Measurements from ENCODE around the gene HCLS1. TPM values are rescaled to one million over a fixed set of nuclear protein-coding genes. Genes with fewer than 3 reads are reported as not detected.
"Not testable (repeated sequence)": the region's sequence is repeated elsewhere in the genome, so short reads cannot be mapped to it uniquely, and the experiment has no call there.

HCLS1 gene
- total RNA-seq, 1 donor from 2014 or later = 0.82 TPM

DNA sequence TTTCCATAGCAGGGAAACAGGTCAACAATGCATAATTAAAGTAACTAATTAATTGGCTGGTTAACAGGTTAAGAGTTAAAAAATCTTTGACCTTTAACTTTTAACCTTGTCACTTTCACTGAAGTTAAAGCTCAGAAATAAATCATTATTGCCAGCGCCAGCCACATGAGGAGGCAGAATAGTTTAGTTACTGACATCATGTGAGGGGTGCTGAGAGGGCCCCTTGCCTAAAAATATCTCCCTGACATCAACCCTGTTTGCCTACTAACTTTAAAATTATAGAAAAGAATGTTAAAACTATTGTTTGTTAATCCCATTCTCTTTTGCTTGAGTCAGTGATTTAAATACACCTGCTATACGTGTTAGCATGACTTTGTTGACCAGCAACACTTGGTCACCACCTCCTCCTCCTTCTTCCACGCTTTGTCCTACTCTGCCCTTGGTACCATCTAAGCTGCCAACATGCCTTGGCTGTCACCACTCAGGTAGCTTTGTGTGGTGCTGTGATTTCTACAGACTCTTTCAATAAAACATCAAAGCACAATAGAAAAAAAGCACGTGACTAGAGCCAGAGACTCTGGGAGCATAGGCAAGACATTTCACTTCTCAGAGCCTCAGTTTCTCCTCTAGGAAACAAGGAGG, 64.8 kb downstream of the HCLS1 start:
- Mint-ChIP-seq H3K9me3 (ENCODE audit: low read depth) (no peaks in the 10 kb centered on the region), H3K36me3 (ENCODE audit: low read depth) (no peaks in the 10 kb centered on the region), H3K27ac (ENCODE audit: unreplicated experiment) (no peak overlapping the region), H3K4me1 (ENCODE audit: low read depth) (no peaks in the 10 kb centered on the region), H3K4me3 (ENCODE audit: unreplicated experiment) (no peak overlapping the region), H3K27me3 (ENCODE audit: low read depth) (peaks cover 11% of the 10 kb centered on the region)
- no peak for DNase-seq (ENCODE audit: low spot score)
- TF ChIP-seq, protein P1, sequence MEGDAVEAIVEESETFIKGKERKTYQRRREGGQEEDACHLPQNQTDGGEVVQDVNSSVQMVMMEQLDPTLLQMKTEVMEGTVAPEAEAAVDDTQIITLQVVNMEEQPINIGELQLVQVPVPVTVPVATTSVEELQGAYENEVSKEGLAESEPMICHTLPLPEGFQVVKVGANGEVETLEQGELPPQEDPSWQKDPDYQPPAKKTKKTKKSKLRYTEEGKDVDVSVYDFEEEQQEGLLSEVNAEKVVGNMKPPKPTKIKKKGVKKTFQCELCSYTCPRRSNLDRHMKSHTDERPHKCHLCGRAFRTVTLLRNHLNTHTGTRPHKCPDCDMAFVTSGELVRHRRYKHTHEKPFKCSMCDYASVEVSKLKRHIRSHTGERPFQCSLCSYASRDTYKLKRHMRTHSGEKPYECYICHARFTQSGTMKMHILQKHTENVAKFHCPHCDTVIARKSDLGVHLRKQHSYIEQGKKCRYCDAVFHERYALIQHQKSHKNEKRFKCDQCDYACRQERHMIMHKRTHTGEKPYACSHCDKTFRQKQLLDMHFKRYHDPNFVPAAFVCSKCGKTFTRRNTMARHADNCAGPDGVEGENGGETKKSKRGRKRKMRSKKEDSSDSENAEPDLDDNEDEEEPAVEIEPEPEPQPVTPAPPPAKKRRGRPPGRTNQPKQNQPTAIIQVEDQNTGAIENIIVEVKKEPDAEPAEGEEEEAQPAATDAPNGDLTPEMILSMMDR (IDR thresholded peaks at IDR 0.05) = no peak

DNA sequence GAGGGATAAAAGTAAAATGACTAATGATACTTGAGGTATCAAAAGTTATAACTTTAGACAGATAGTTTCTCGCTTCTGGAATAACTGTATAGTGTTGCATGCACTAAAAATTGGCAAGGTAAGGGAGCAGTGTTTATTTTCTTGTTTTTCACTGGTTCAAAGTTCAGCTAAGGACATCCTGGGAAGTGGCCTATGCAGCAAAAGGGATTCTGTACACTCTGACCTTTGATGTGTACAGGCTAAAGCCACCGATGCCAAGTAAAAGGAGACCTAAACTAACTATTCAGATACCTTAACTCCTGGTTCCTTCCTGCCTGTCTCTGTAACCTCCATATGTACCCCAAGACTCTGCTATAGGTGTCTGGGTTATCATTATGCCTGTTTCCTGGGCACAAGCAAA, 65.9 kb downstream of the HCLS1 start:
- DNase-seq (ENCODE audit: low spot score) = no peak
- Mint-ChIP-seq H3K4me3 (ENCODE audit: unreplicated experiment) (no peak overlapping the region), H3K27ac (ENCODE audit: unreplicated experiment) (no peak overlapping the region), H3K36me3 (ENCODE audit: low read depth) (no peaks in the 10 kb centered on the region), H3K4me1 (ENCODE audit: low read depth) (no peaks in the 10 kb centered on the region), H3K9me3 (ENCODE audit: low read depth) (no peaks in the 10 kb centered on the region), H3K27me3 (ENCODE audit: low read depth) (peaks cover 15% of the 10 kb centered on the region)
- TF ChIP-seq, protein P1 (IDR thresholded peaks at IDR 0.05) = no peak

DNA sequence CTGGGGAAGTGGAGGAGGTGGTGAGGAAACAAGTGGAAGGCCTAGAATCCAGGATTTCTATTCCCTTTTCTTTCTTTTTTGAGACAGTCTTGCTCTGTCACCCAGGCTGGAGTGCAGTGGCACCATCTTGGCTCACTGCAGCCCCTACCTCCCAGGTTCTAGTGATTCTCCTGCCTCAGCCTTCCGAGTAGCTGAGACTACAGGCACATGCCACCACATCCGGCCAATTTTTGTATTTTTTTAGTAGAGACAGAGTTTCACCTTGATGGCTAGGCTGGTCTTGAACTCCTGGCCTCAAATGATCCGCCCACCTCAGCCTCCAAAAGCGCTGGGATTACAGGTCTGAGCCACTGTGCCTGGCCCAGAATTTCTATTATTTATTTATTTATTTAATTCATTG, 66.9 kb downstream of the HCLS1 start:
- not testable (repeated sequence) for DNase-seq (ENCODE audit: low spot score)

DNA sequence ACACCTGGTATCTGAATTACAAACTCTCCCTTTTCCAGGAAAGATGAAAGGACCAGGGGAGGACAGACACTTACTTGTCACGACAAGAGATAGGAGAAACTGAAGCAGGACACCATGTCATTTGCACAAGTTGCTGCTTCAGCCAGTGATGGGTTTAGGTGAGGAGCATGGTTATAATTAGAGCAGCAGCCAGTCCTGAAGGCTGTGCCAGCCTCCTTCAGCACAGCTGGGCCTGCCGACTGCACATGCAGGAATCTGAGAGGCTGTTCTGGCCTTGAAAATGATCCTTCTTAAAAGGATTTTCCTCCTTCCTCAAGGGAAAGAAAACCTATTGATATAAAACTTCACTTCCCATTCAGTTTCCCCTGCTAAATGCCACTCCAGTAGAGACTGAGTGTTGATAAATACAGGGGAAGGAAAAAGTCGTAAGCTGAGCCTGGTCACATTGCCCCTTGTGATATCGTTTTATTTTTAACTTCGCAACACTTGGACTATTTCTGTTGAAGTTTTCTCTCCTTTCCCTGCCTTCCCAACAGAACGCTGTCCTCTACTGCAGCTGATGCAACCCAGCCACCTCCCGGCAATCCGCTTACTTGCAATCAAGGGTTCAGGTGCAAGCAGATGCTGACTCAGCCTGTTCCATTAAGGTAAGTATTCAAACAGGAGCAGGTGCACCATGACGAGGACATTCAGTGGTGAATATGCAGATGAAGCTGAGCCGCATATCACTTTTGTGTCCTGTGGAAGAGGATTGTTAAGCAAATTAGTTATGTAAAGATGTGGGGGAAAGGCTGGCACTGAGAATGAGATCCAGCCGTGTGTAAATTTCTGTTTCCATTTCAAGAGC, 67.6 kb downstream of the HCLS1 start, which contains the start of gene FBXO40:
Gene FBXO40, plus strand, starts transcription at position 524 of the 847 bp plus-strand sequence. CDS start 27,197 bp downstream, outside the sequence.
- TF ChIP-seq, protein P1 (IDR thresholded peaks at IDR 0.05) = no peak
- H3K4me1 Mint-ChIP-seq (ENCODE audit: low read depth) = no peaks in the 10 kb centered on the region
- H3K4me3 Mint-ChIP-seq (ENCODE audit: unreplicated experiment) = no peak within 1 kb of the TSS
- H3K9me3 Mint-ChIP-seq (ENCODE audit: low read depth) = no peaks in the 10 kb centered on the region
- H3K36me3 Mint-ChIP-seq (ENCODE audit: low read depth) = no peaks in the 10 kb centered on the region
- no peak within 1 kb of the TSS for H3K27ac Mint-ChIP-seq (ENCODE audit: unreplicated experiment)
- DNase-seq (ENCODE audit: low spot score) = no peak
- peaks cover 17% of the 10 kb centered on the region for H3K27me3 Mint-ChIP-seq (ENCODE audit: low read depth)

More for the DNA sequence above, 66.9 kb downstream of the HCLS1 start:
- H3K27me3 Mint-ChIP-seq (ENCODE audit: low read depth) = peaks cover 17% of the 10 kb centered on the region
- H3K9me3 Mint-ChIP-seq (ENCODE audit: low read depth); H3K4me3 Mint-ChIP-seq (ENCODE audit: unreplicated experiment); H3K36me3 Mint-ChIP-seq (ENCODE audit: low read depth); H3K27ac Mint-ChIP-seq (ENCODE audit: unreplicated experiment); H3K4me1 Mint-ChIP-seq (ENCODE audit: low read depth): not testable (repeated sequence)

DNA sequence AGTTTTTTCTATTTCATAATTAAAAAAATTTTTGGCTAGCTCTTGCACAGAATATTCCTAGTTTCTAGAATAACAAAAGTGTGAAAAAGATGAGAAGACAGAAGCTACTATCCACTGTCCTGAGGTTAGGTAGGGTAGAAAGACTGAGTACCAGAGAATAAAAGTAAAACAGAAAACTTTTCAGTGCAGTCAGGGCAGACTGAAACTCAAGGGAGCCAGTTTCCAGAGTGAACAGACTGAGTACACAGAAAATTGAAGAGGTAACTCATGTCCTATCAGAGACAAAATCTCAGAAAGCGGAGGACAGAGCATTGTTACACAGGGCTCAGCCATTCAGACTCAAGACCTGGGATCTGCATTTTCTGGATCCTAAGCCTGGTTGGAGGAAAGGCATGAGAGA, 76.3 kb downstream of the HCLS1 start:
- H3K9me3 Mint-ChIP-seq (ENCODE audit: low read depth) = no peaks in the 10 kb centered on the region
- DNase-seq (ENCODE audit: low spot score) = no peak
- H3K27me3 Mint-ChIP-seq (ENCODE audit: low read depth) = peaks cover 20% of the 10 kb centered on the region
- TF ChIP-seq, protein P1 (IDR thresholded peaks at IDR 0.05) = no peak
- H3K4me3 Mint-ChIP-seq (ENCODE audit: unreplicated experiment) = no peak overlapping the region
- no peaks in the 10 kb centered on the region for H3K4me1 Mint-ChIP-seq (ENCODE audit: low read depth)
- H3K27ac Mint-ChIP-seq (ENCODE audit: unreplicated experiment) = no peak overlapping the region
- H3K36me3 Mint-ChIP-seq (ENCODE audit: low read depth) = no peaks in the 10 kb centered on the region
